SK-N-SH treated with all-trans-retinoic acid at 6 μM for 48 hours (cell line): Measurements from ENCODE around the gene TREML1.

Source experiments
- ATAC-seq: fragments of 200-7000 bp; cut with Tn5 transposase; 3 replicates; pipeline ENCODE4 v1.9.1; 2020; ENCODE audit warnings: mild to moderate bottlenecking, moderate library complexity
- ARNTL ChIP-seq: fragments of 450-650 bp; formaldehyde crosslinking; IDR thresholded peaks from 2 replicates; pipeline ENCODE4 v1.5.0; 2020; ENCODE audit warnings: low read depth, mild to moderate bottlenecking, moderate library complexity, borderline replicate concordance
- BACH2 ChIP-seq: fragments of 250-450 bp; sonication (Bioruptor Pico); IDR thresholded peaks from 2 replicates; pipeline ENCODE4 v1.9.0; 2021; ENCODE audit warnings: mild to moderate bottlenecking, borderline replicate concordance
- CREB5 ChIP-seq: fragments of 250-450 bp; sonication (Bioruptor Pico); IDR thresholded peaks from 2 replicates; pipeline ENCODE4 v1.5.1; 2020; ENCODE audit warnings: low read depth, mild to moderate bottlenecking, moderate library complexity
- CSDC2 ChIP-seq: fragments of 250-450 bp; sonication (Bioruptor Pico); IDR thresholded peaks from 2 replicates; pipeline ENCODE4 v1.5.0; 2020; ENCODE audit warnings: mild to moderate bottlenecking, moderate library complexity
- CSRNP3 ChIP-seq: fragments of 250-450 bp; sonication (Bioruptor Pico); IDR thresholded peaks from 2 replicates; pipeline ENCODE4 v1.5.1; 2021; ENCODE audit warnings: mild to moderate bottlenecking, moderate library complexity
- ESRRG ChIP-seq: fragments of 250-450 bp; sonication (Bioruptor Pico); IDR thresholded peaks from 2 replicates; pipeline ENCODE4 v1.6.1; 2021; ENCODE audit warnings: mild to moderate bottlenecking
- GLIS3 ChIP-seq: fragments of 250-450 bp; sonication (Bioruptor Pico); IDR thresholded peaks from 2 replicates; pipeline ENCODE4 v1.5.0; 2020; ENCODE audit warnings: mild to moderate bottlenecking, moderate library complexity
- OSR1 ChIP-seq: fragments of 250-450 bp; sonication (Bioruptor Pico); IDR thresholded peaks from 2 replicates; pipeline ENCODE4 v1.8.0; 2022; ENCODE audit warnings: moderate library complexity, mild to moderate bottlenecking, inconsistent platforms
- PPARA ChIP-seq: fragments of 250-450 bp; sonication (Bioruptor Pico); IDR thresholded peaks from 2 replicates; pipeline ENCODE4 v1.5.0; 2020; ENCODE audit warnings: mild to moderate bottlenecking, borderline replicate concordance
- RARB ChIP-seq: fragments of 250-450 bp; sonication (Bioruptor Pico); IDR thresholded peaks from 2 replicates; pipeline ENCODE4 v1.8.0; 2021; ENCODE audit warnings: mild to moderate bottlenecking, moderate library complexity
- SNAI2 ChIP-seq: fragments of 250-450 bp; sonication (Bioruptor Pico); IDR thresholded peaks from 2 replicates; pipeline ENCODE4 v1.5.0; 2020; ENCODE audit warnings: mild to moderate bottlenecking, moderate library complexity
- TCF4 ChIP-seq: fragments of 250-450 bp; sonication (Bioruptor Pico); IDR thresholded peaks from 2 replicates; pipeline ENCODE4 v1.8.0; 2021; ENCODE audit warnings: mild to moderate bottlenecking, moderate library complexity, borderline replicate concordance
- TOX ChIP-seq: fragments of 250-450 bp; sonication (Bioruptor Pico); IDR thresholded peaks from 2 replicates; pipeline ENCODE4 v1.8.0; 2021; ENCODE audit warnings: mild to moderate bottlenecking, moderate library complexity, borderline replicate concordance
- ZFP3 ChIP-seq: fragments of 250-450 bp; sonication (Bioruptor Pico); IDR thresholded peaks from 2 replicates; pipeline ENCODE4 v1.5.0; 2020; ENCODE audit warnings: mild to moderate bottlenecking, moderate library complexity
- ZFP30 ChIP-seq: fragments of 450-650 bp; formaldehyde crosslinking; IDR thresholded peaks from 2 replicates; pipeline ENCODE4 v1.5.0; 2022; ENCODE audit warnings: mild to moderate bottlenecking, moderate library complexity
- ZNF565 ChIP-seq: fragments of 450-650 bp; formaldehyde crosslinking; conservative IDR thresholded peaks from 2 replicates; pipeline ENCODE4 v1.5.0; 2020; ENCODE audit warnings: low read depth, mild to moderate bottlenecking, moderate library complexity
- ZNF70 ChIP-seq: fragments of 450-650 bp; formaldehyde crosslinking; IDR thresholded peaks from 2 replicates; pipeline ENCODE4 v1.5.0; 2020; ENCODE audit warnings: mild to moderate bottlenecking, moderate library complexity
- ZNF8 ChIP-seq: fragments of 450-650 bp; formaldehyde crosslinking; IDR thresholded peaks from 2 replicates; pipeline ENCODE4 v1.5.0; 2020; ENCODE audit warnings: mild to moderate bottlenecking, moderate library complexity
- TF ChIP-seq, protein P1 (sequence below): fragments of 250-450 bp; sonication (Bioruptor Pico); IDR thresholded peaks from 2 replicates; pipeline ENCODE4 v1.5.0; 2020; ENCODE audit warnings: mild to moderate bottlenecking, moderate library complexity
- TF ChIP-seq, protein P2 (sequence below): fragments of 250-450 bp; sonication (Bioruptor Pico); IDR thresholded peaks from 2 replicates; pipeline ENCODE4 v1.8.0; 2021; ENCODE audit warnings: low read depth, mild to moderate bottlenecking, moderate library complexity, borderline replicate concordance

Gene TREML1

DNA sequence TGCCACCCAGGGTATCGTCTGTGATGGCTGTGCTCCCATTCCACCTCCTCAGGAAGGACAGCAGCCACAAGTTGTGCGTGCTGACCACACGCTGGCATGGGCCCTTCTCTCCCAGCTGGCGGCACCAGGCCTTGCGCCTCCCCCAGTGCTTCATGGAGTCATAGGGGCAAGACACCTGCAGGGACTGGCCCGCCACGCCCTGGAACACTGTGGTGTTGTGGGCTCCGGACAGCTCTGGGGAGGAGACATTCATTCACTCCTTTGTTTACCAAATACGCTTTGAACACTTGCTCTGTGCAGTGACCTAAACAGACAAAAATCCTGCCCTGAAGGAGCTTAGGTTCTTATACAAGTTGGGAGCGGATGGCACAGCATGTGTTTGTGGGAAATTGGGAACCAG is 7.2 kb upstream of the TREML1 start:
- ATAC-seq = no peak
- TF ChIP-seq, protein P1, sequence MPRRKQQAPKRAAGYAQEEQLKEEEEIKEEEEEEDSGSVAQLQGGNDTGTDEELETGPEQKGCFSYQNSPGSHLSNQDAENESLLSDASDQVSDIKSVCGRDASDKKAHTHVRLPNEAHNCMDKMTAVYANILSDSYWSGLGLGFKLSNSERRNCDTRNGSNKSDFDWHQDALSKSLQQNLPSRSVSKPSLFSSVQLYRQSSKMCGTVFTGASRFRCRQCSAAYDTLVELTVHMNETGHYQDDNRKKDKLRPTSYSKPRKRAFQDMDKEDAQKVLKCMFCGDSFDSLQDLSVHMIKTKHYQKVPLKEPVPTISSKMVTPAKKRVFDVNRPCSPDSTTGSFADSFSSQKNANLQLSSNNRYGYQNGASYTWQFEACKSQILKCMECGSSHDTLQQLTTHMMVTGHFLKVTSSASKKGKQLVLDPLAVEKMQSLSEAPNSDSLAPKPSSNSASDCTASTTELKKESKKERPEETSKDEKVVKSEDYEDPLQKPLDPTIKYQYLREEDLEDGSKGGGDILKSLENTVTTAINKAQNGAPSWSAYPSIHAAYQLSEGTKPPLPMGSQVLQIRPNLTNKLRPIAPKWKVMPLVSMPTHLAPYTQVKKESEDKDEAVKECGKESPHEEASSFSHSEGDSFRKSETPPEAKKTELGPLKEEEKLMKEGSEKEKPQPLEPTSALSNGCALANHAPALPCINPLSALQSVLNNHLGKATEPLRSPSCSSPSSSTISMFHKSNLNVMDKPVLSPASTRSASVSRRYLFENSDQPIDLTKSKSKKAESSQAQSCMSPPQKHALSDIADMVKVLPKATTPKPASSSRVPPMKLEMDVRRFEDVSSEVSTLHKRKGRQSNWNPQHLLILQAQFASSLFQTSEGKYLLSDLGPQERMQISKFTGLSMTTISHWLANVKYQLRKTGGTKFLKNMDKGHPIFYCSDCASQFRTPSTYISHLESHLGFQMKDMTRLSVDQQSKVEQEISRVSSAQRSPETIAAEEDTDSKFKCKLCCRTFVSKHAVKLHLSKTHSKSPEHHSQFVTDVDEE (CRISPR knock-in tag) = no peak
- TF ChIP-seq SNAI2 (CRISPR knock-in tag) (no peak), ZFP3 (CRISPR knock-in tag) (no peak), ARNTL (CRISPR knock-in tag) (no peak), CREB5 (CRISPR knock-in tag) (no peak), GLIS3 (CRISPR knock-in tag) (no peak), PPARA (CRISPR knock-in tag) (no peak), TCF4 (CRISPR knock-in tag) (no peak)

DNA sequence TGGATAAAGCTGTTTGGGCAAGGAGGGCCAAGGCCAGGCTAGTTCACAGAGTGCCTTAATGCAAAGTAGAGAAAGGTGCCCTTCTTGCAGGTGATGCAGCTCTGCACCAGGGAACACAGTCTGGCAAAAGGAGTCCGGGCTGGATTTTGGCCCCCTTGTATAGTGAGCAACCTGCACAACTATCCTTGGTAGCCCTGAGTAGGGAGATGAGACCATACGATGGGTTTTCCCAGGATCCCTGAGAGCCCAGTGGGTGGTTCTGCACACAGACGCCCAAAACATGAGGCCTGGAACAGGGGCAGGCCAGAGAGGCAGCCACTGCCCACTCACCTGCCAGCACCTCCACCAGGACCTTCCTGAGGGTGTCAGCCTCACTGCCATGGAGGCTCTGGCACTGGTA is 6.8 kb upstream of the TREML1 start:
- TF ChIP-seq CSDC2 = no peak
- no peak for TF ChIP-seq ESRRG (CRISPR knock-in tag)
- TF ChIP-seq TOX = no peak
- TF ChIP-seq CSRNP3 (CRISPR knock-in tag) = no peak
- no peak for TF ChIP-seq PPARA (CRISPR knock-in tag)
- TF ChIP-seq, protein P2, sequence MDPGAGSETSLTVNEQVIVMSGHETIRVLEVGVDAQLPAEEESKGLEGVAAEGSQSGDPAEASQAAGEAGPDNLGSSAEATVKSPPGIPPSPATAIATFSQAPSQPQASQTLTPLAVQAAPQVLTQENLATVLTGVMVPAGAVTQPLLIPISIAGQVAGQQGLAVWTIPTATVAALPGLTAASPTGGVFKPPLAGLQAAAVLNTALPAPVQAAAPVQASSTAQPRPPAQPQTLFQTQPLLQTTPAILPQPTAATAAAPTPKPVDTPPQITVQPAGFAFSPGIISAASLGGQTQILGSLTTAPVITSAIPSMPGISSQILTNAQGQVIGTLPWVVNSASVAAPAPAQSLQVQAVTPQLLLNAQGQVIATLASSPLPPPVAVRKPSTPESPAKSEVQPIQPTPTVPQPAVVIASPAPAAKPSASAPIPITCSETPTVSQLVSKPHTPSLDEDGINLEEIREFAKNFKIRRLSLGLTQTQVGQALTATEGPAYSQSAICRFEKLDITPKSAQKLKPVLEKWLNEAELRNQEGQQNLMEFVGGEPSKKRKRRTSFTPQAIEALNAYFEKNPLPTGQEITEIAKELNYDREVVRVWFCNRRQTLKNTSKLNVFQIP (CRISPR knock-in tag) = no peak
- no peak for TF ChIP-seq ZNF8 (CRISPR knock-in tag)
- TF ChIP-seq ZFP30 (CRISPR knock-in tag) = no peak
- no peak for TF ChIP-seq ZNF565
- TF ChIP-seq BACH2 (CRISPR knock-in tag) = no peak
- TF ChIP-seq, protein P1 (CRISPR knock-in tag) = no peak
- no peak for ATAC-seq

- no peak for ATAC-seq
- TF ChIP-seq TCF4 (CRISPR knock-in tag) = no peak
- no peak for TF ChIP-seq OSR1
- no peak for TF ChIP-seq RARB (CRISPR knock-in tag)
- no peak for TF ChIP-seq ZFP3 (CRISPR knock-in tag)
- no peak for TF ChIP-seq SNAI2 (CRISPR knock-in tag)
- no peak for TF ChIP-seq CREB5 (CRISPR knock-in tag)
- TF ChIP-seq, protein P2 (CRISPR knock-in tag) = no peak
- TF ChIP-seq CSRNP3 (CRISPR knock-in tag) = no peak
- TF ChIP-seq ZFP30 (CRISPR knock-in tag) = no peak
- no peak for TF ChIP-seq ZNF70 (CRISPR knock-in tag)
These were observed 5.4 kb upstream of the TREML1 start for GRCh38 chr6:41159415-41160082.
